Measurements from ENCODE around the gene CEP104. TPM values are rescaled to one million over a fixed set of nuclear protein-coding genes. Genes with fewer than 3 reads are reported as not detected.

The CEP104 gene
- total RNA-seq, 1 experiment from 2014 or later, result 34.3 TPM

- no peak overlapping the region for H3K27ac Mint-ChIP-seq (ENCODE audit: unreplicated experiment)
- TF ChIP-seq CTCF (IDR thresholded peaks at IDR 0.05; ENCODE audit: unreplicated experiment), result no peak
- no peaks in the 10 kb centered on the region for H3K9me3 Mint-ChIP-seq (ENCODE audit: low read depth, unreplicated experiment)
- no peak for DNase-seq
- H3K4me1 Mint-ChIP-seq (ENCODE audit: low read depth, unreplicated experiment), result no peaks in the 10 kb centered on the region
- no TSS peak for BruUV-seq (replicated peaks)
- peaks cover 45% of the 10 kb centered on the region for H3K36me3 Mint-ChIP-seq (ENCODE audit: insufficient read depth, unreplicated experiment)
- H3K4me3 Mint-ChIP-seq (ENCODE audit: low read depth, unreplicated experiment), result no peak overlapping the region
- intact Hi-C loops (cut with micrococcal nuclease; ENCODE audit: unreplicated experiment), result no loop called here
- no peaks in the 10 kb centered on the region for H3K27me3 Mint-ChIP-seq (ENCODE audit: unreplicated experiment)
- CTCF ChIA-PET, result interaction anchor here (0.6 kb wide), 1 partner anchor 10 kb away, joined by 3 read pairs; no protein-coding TSS in a partner anchor
Observed at GRCh38 chr1:3783651-3784474, 73.1 kb downstream of the CEP104 start.

- TF ChIP-seq CTCF (IDR thresholded peaks at IDR 0.05; ENCODE audit: unreplicated experiment), result no peak
- Mint-ChIP-seq H3K4me3 (ENCODE audit: low read depth, unreplicated experiment) (no peak overlapping the region), H3K36me3 (ENCODE audit: insufficient read depth, unreplicated experiment) (peaks cover 38% of the 10 kb centered on the region), H3K4me1 (ENCODE audit: low read depth, unreplicated experiment) (no peaks in the 10 kb centered on the region), H3K27me3 (ENCODE audit: unreplicated experiment) (no peaks in the 10 kb centered on the region), H3K27ac (ENCODE audit: unreplicated experiment) (no peak overlapping the region), H3K9me3 (ENCODE audit: low read depth, unreplicated experiment) (no peaks in the 10 kb centered on the region)
- CTCF ChIA-PET, result no interaction called here
- BruUV-seq (replicated peaks), result no TSS peak
- intact Hi-C loops (cut with micrococcal nuclease; ENCODE audit: unreplicated experiment), result no loop called here
- DNase-seq, result no peak
Observed at GRCh38 chr1:3780901-3781300, 76.1 kb downstream of the CEP104 start.

GRCh38 chr1:3779912-3780416 lies 77.0 kb downstream of the CEP104 start:
- BruUV-seq (replicated peaks), result no TSS peak
- Mint-ChIP-seq H3K36me3 (ENCODE audit: insufficient read depth, unreplicated experiment) (peaks cover 38% of the 10 kb centered on the region), H3K27ac (ENCODE audit: unreplicated experiment) (no peak overlapping the region), H3K4me3 (ENCODE audit: low read depth, unreplicated experiment) (no peak overlapping the region), H3K4me1 (ENCODE audit: low read depth, unreplicated experiment) (no peaks in the 10 kb centered on the region), H3K27me3 (ENCODE audit: unreplicated experiment) (no peaks in the 10 kb centered on the region), H3K9me3 (ENCODE audit: low read depth, unreplicated experiment) (no peaks in the 10 kb centered on the region)
- DNase-seq, result no peak
- intact Hi-C loops (cut with micrococcal nuclease; ENCODE audit: unreplicated experiment), result no loop called here
- CTCF ChIA-PET, result no interaction called here
- no peak for TF ChIP-seq CTCF (IDR thresholded peaks at IDR 0.05; ENCODE audit: unreplicated experiment)

GRCh38 chr1:3779265-3779911 lies 77.6 kb downstream of the CEP104 start:
- H3K4me3 Mint-ChIP-seq (ENCODE audit: low read depth, unreplicated experiment), result no peak overlapping the region
- intact Hi-C loops (cut with micrococcal nuclease; ENCODE audit: unreplicated experiment), result no loop called here
- TF ChIP-seq CTCF (IDR thresholded peaks at IDR 0.05; ENCODE audit: unreplicated experiment), result no peak
- H3K36me3 Mint-ChIP-seq (ENCODE audit: insufficient read depth, unreplicated experiment), result peaks cover 34% of the 10 kb centered on the region
- H3K9me3 Mint-ChIP-seq (ENCODE audit: low read depth, unreplicated experiment), result no peaks in the 10 kb centered on the region
- CTCF ChIA-PET, result no interaction called here
- no peak overlapping the region for H3K27ac Mint-ChIP-seq (ENCODE audit: unreplicated experiment)
- H3K27me3 Mint-ChIP-seq (ENCODE audit: unreplicated experiment), result no peaks in the 10 kb centered on the region
- no peaks in the 10 kb centered on the region for H3K4me1 Mint-ChIP-seq (ENCODE audit: low read depth, unreplicated experiment)
- no peak for DNase-seq
- no TSS peak for BruUV-seq (replicated peaks)
